Limb (tissue), 2 donors: ENCODE data around the gene HEPACAM.

Experiments used
- DNase-seq, 2 donors: peaks; one replicate each; pipeline ENCODE4 v3.0.0-alpha.2; 2016; ENCODE audit errors: extremely low spot score in 2 of 2

Gene HEPACAM

GRCh38 chr11:124886978-124887666 lies 48.7 kb downstream of the HEPACAM start:
- DNase-seq: peak in 1 of 2 donors; percentile 16

DNA sequence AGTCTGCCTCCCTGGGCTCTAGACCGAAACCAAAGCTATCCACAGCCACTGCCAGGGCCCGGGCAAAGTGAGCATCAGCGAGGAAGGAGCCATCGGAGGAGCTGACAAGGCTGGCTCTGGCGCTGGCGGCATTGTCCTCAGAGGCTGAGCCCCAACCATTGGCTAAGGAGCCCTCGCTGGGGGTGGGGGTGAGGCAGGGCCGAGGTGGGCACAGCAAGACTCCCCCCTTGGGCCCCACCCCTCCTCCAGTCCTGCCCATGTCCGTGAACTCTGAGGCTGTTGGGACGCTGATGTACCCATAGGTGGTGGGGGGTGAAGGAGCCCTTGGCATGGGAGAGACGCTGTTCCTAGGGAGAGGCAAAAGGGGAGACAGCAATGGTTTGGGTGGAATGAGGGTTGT lies 49.4 kb downstream of the HEPACAM start:
- DNase-seq: peak in 1 of 2 donors; percentile 19

DNA sequence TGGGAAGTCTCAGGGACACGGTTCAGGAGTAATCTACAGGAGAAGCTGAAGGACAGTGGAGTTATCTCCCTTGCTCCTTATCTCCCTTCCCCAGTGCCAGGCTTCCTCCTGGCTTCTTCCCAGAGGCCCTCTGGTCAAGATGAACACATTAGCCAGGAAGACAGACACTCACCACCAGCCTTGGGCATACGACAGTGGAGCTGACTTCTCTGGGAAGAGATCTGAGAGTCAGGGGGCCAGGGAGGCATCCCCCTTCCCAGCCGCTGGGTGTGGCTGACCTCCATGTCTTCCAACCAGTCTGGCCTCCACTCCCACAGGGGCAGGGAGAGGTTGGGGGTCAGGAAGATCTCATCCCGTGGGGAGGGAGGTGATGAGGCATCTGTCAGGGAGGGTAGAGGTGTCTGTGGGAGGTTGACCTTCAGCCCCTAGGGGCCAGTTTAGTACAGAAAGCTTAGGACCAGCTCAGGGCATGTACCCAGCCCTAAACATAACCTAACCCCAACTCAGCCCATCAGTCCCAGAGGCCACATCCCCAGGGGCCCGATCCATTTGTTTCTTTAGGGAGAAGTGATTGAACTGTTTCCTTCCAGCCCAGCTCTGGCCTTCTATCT lies 50.9 kb downstream of the HEPACAM start:
- peak in 1 of 2 donors; percentile 24 for DNase-seq

- DNase-seq: peak in 1 of 2 donors; percentile 12
These were observed 51.5 kb downstream of the HEPACAM start for GRCh38 chr11:124884340-124884739.

- peak in 1 of 2 donors; percentile 11 for DNase-seq
These were observed 53.3 kb downstream of the HEPACAM start for GRCh38 chr11:124882339-124883071.

GRCh38 chr11:124880958-124881357 lies 54.9 kb downstream of the HEPACAM start:
- no peak for DNase-seq

DNA sequence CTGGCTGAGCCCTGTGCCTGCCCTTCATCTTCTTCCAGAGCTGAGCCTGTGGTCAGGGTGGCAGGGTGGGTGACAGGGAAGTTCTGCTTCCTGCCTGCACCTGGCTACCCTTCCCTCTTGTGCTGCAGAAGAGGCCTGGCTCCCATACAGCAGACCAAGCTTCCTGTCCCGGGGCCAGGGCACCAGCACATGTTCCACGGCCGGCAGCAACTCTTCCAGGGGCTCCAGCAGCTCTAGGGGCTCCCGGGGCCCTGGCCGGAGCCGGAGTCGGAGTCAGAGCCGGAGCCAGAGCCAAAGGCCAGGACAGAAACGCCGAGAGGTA lies 55.6 kb downstream of the HEPACAM start:
- DNase-seq: peak in 1 of 2 donors; percentile 16

GRCh38 chr11:124879493-124880289 lies 56.2 kb downstream of the HEPACAM start:
- DNase-seq: peak in 1 of 2 donors; percentile 29

- DNase-seq: peak in 1 of 2 donors; percentile 22
These were observed 56.9 kb downstream of the HEPACAM start for GRCh38 chr11:124878759-124879492.

GRCh38 chr11:124877910-124878758 lies 57.7 kb downstream of the HEPACAM start:
- peak in 1 of 2 donors; percentile 33 for DNase-seq

- DNase-seq: no peak
These were observed 58.3 kb downstream of the HEPACAM start for GRCh38 chr11:124877631-124877909.

DNA sequence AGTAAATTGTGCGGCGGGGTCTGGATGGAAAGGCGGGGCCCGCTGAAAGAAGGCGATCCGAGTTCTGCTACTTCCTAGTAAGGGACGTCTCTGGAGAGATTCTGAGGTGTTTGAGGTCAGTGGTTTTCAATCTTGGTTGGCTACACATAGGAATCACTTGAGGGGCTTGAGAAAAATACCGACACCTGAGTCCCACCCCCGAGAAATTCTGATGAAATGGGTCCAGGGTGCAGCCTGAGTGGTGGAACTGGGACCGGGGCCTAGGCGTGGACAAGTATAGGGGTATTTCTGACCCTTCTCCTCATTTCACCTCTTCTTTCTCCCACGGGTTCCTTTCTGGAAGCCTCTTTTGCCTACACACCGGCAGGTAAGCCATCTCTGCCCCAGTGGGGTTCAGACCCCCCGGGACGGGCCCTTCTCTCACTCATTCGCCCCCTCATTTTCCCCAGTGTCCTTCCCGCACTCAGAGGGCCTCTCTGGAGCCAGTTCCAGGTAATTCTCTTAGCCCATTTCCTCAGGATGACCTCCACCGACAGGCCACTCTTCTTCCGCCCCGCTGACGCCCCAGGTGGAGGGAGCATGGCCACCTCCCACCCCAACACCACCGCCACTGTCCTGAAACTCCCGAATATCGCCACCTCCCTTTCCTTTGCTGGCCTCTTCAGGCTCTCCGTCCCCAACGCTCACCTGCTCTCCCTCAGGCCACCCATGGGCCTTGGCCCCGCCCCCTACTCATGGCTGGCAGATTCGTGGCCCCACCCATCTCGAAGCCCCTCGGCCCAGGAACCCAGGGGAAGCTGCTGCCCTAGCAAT lies 58.8 kb downstream of the HEPACAM start:
- DNase-seq: peak in 1 of 2 donors; percentile 43

- DNase-seq: peak; percentile 90 to 92
These were observed 59.7 kb downstream of the HEPACAM start for GRCh38 chr11:124875943-124876817.

DNA sequence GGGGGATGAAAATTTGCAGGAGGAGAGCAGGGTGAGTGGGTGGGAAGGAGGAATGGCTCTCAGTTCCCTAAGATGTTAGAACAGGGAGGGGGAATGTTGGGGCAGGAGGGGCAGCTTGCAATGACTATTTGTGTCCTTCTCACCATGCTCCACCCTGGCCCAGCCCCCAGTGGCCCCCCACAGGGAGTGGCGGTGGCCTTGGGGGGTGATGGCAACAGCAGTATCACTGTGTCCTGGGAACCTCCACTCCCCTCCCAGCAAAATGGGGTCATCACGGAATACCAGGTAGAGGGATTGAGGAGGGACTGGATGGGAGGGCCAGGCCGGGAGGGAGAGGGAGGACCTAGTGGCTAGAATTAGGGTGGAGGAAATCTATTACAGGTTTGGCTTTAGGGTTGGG lies 60.4 kb downstream of the HEPACAM start:
- peak in 1 of 2 donors; percentile 36 for DNase-seq

DNA sequence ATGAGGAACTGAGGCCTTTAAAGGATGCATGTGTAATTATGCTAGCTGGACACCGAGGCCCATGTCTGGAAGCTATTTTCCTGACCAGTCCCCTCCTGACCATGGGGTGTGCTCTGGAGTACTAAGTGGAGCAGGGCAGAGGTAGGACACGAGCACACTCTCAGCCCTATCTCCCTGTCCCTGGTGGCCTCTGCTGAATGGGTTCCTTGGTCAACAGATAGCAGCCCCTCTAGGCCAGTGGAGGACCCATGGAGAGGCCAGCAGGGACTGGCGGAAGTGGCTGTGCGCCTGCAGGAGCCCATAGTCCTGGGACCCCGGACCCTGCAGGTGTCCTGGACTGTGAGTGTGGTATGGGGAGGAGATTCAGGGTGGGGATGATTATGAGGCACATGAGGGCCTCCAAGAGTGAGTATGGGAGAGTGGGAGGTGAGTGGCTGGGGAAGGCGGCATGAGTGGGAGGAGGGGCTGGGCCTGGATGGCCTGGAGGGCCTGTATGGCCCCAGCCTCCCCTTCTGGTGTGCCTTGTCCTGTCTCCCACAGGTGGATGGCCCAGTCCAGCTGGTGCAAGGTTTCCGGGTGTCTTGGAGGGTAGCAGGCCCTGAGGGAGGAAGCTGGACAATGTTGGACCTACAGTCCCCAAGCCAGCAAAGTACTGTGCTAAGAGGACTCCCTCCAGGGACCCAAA lies 61.1 kb downstream of the HEPACAM start:
- no peak for DNase-seq

DNA sequence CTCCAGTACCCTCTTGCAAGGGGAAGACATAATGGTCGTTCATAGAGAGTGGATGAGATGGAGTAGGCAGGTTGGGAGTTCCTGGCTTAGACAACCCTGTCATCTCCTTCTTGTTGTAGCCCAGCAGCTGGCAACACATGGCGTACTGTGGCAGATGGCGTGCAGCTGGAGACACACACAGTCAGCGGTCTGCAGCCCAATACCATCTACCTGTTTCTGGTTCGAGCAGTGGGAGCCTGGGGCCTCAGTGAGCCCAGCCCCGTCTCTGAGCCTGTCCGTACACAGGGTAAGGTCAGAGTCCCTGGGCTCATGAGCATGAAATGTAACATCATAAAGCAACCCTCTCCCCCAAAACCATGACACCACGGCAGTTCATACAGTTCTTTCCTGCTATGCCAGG lies 61.9 kb downstream of the HEPACAM start:
- peak in 1 of 2 donors; percentile 38 for DNase-seq

GRCh38 chr11:124872741-124873140 lies 63.1 kb downstream of the HEPACAM start:
- DNase-seq: no peak

- no peak for DNase-seq
These were observed 63.6 kb downstream of the HEPACAM start for GRCh38 chr11:124872280-124872679.
